K562 (cell line): ENCODE measurements around the gene RPL29. TPM values are rescaled to one million over a fixed set of nuclear protein-coding genes. Genes with fewer than 3 reads are reported as not detected.

Source experiments
- ATAC-seq: fragments of 200-7000 bp; cut with Tn5 transposase; 3 replicates; pipeline ENCODE4 v1.9.1; 2020; ENCODE audit warnings: moderate library complexity
- BruUV-seq: library from RNA; stranded (reverse); fragments of 400-500 nt; replicated peaks from 2 replicates; lab custom pipeline; 2021; lab: Mats Ljungman, UMichigan
- CTCF ChIA-PET: fragments of 300-600 bp; formaldehyde crosslinking; extraction: SDS; loops from one replicate; lab custom pipeline; 2021; ENCODE audit warnings: low intra/inter-chr PET ratio; lab: Yijun Ruan, JAX
- POLR2A ChIA-PET: fragments of 300-600, 350-650 bp; sonication (Branson Sonifier 250); formaldehyde crosslinking; extraction: SDS; loops from one replicate; lab custom pipeline; 2021; ENCODE audit warnings: antibody characterized with exemption, inconsistent platforms; lab: Yijun Ruan, JAX
- DNase-seq, 4 experiments: peaks; one replicate each; pipeline versions ENCODE4 v3.0.0 to v3.0.0-alpha.2; 2011 to 2018; ENCODE audit warnings: low spot score in 3 of 4, mixed read lengths in 3 of 4; ENCODE audit errors: extremely low read depth in 1 of 4
- FAIRE-seq: peaks from 2 replicates; lab custom pipeline; 2011; peaks lifted over from hg19 to GRCh38; lab: Jason Lieb, UNC
- H2AFZ ChIP-seq: 2 replicates; pipeline ENCODE4 v1.6.0; 2011; ENCODE audit warnings: low read depth, low read length, control low read depth, inconsistent platforms
- H3K27ac ChIP-seq: fragments of 200-600 bp; 3 replicates; pipeline ENCODE4 v1.8.0; 2011; ENCODE audit warnings: low read depth, mild to moderate bottlenecking, control low read depth, inconsistent platforms, low read length, moderate library complexity, mixed read lengths; ENCODE audit errors: extremely low read depth
- H3K27me3 ChIP-seq, 2 experiments: fragments of 300-600 bp in 1 of 2; 2 replicates in 1 of 2; 3 replicates in 1 of 2; pipeline versions ENCODE4 v1.6.0 to v1.8.0; 2011; ENCODE audit warnings: inconsistent platforms in 2 of 2, low read length in 2 of 2, mild to moderate bottlenecking in 1 of 2, mixed read lengths in 1 of 2, moderate library complexity in 1 of 2; ENCODE audit not compliant: control insufficient read depth in 2 of 2, insufficient read depth in 2 of 2
- H3K36me3 ChIP-seq: fragments of 300-600 bp; 3 replicates; pipeline ENCODE4 v1.8.0; 2011; ENCODE audit warnings: mild to moderate bottlenecking, low read length, inconsistent platforms; ENCODE audit not compliant: control insufficient read depth, insufficient read depth
- H3K4me1 ChIP-seq, 2 experiments: fragments of 200-600 bp in 1 of 2; replicated peaks in 1 of 2; 2 replicates in 1 of 2; 3 replicates in 1 of 2; pipeline versions ENCODE4 v1.5.1 to v1.8.0; 2011; ENCODE audit warnings: inconsistent platforms in 2 of 2, low read length in 2 of 2, mild to moderate bottlenecking in 1 of 2, mixed read lengths in 1 of 2, moderate library complexity in 1 of 2; ENCODE audit not compliant: control insufficient read depth in 2 of 2, insufficient read depth in 2 of 2
- H3K4me2 ChIP-seq: 2 replicates; pipeline ENCODE4 v1.6.1; 2011; ENCODE audit warnings: low read length, control low read depth, inconsistent platforms, mixed read lengths; ENCODE audit not compliant: insufficient read depth
- H3K4me3 ChIP-seq: fragments of 200-600 bp; sonication (generic), shearing (Covaris generic); 2 replicates; pipeline ENCODE4 v1.5.1; 2016; ENCODE audit warnings: control low read depth, inconsistent platforms
- H3K79me2 ChIP-seq: fragments of 200-600 bp; 3 replicates; pipeline ENCODE4 v1.8.0; 2011; ENCODE audit warnings: low read length, inconsistent platforms; ENCODE audit not compliant: control insufficient read depth, insufficient read depth
- H3K9ac ChIP-seq, 2 experiments: 2 replicates each; pipeline versions ENCODE4 v1.6.0 to v1.6.1; 2011; ENCODE audit warnings: low read depth in 2 of 2, low read length in 2 of 2, control low read depth in 1 of 2, inconsistent platforms in 1 of 2, mild to moderate bottlenecking in 1 of 2, mixed read lengths in 1 of 2; ENCODE audit not compliant: insufficient read depth in 1 of 2
- H3K9me1 ChIP-seq: one replicate; pipeline ENCODE4 v1.6.0; 2011; ENCODE audit warnings: inconsistent platforms, mild to moderate bottlenecking, low read length, moderate library complexity; ENCODE audit not compliant: control insufficient read depth, insufficient read depth
- H3K9me3 ChIP-seq: replicated peaks from 2 replicates; pipeline ENCODE4 v1.5.1; 2011; ENCODE audit warnings: low read depth, low read length, inconsistent platforms; ENCODE audit not compliant: control insufficient read depth, insufficient read depth
- H4K20me1 ChIP-seq: replicated peaks from 2 replicates; pipeline ENCODE4 v1.6.1; 2011; ENCODE audit warnings: low read length, inconsistent platforms, mixed read lengths; ENCODE audit not compliant: control insufficient read depth, insufficient read depth
- AFF1 ChIP-seq, 2 experiments: fragments of 450-650 bp; IDR thresholded peaks; 2 replicates each; pipeline ENCODE4 v1.6.1; 2018; ENCODE audit warnings: mild to moderate bottlenecking in 2 of 2, low read depth in 1 of 2; ENCODE audit not compliant: partially characterized antibody in 2 of 2
- ATF4 ChIP-seq: fragments of 450-650 bp; formaldehyde crosslinking; IDR thresholded peaks from 2 replicates; pipeline ENCODE4 v1.4.0; 2022; ENCODE audit warnings: mild to moderate bottlenecking, moderate library complexity
- BCLAF1 ChIP-seq, 2 experiments: fragments of 450-650 bp in 1 of 2; IDR thresholded peaks; 2 replicates each; pipeline ENCODE4 v1.6.1; 2011 to 2017; ENCODE audit warnings: low read depth in 2 of 2, antibody characterized with exemption in 1 of 2, borderline replicate concordance in 1 of 2, low read length in 1 of 2, mild to moderate bottlenecking in 1 of 2, mixed read lengths in 1 of 2; ENCODE audit not compliant: control insufficient read depth in 1 of 2
- CBX8 ChIP-seq: fragments of 200-600 bp; sonication (generic); IDR thresholded peaks from 2 replicates; pipeline ENCODE4 v1.6.1; 2012; ENCODE audit warnings: borderline replicate concordance, mixed run types, low read depth, mild to moderate bottlenecking, moderate library complexity, mixed read lengths, low read length, control low read depth, inconsistent platforms; ENCODE audit not compliant: poor library complexity, severe bottlenecking; ENCODE audit errors: extremely low read depth
- EWSR1 ChIP-seq: fragments of 450-650 bp; IDR thresholded peaks from 2 replicates; pipeline ENCODE4 v1.6.1; 2018; ENCODE audit warnings: borderline replicate concordance, mild to moderate bottlenecking, low read depth, moderate library complexity; ENCODE audit not compliant: partially characterized antibody
- FOXK1 ChIP-seq: sonication (generic); formaldehyde crosslinking; IDR thresholded peaks from 2 replicates; pipeline ENCODE4 v1.8.0; 2022; ENCODE audit warnings: missing genetic modification reagents, mild to moderate bottlenecking, borderline replicate concordance
- HDAC1 ChIP-seq, 2 experiments: fragments of 450-650 bp; IDR thresholded peaks; 2 replicates each; pipeline ENCODE4 v1.6.1; 2016 to 2017; ENCODE audit warnings: inconsistent platforms in 1 of 2, mild to moderate bottlenecking in 1 of 2, moderate library complexity in 1 of 2
- KDM4B ChIP-seq, 2 experiments: fragments of 450-650 bp in 1 of 2; sonication (generic) in 1 of 2; IDR thresholded peaks; 2 replicates each; pipeline ENCODE4 v1.6.1; 2016 to 2017; ENCODE audit warnings: borderline replicate concordance in 2 of 2, antibody characterized with exemption in 1 of 2, low read depth in 1 of 2, mild to moderate bottlenecking in 1 of 2
- NBN ChIP-seq: fragments of 450-650 bp; IDR thresholded peaks from 2 replicates; pipeline ENCODE4 v1.6.1; 2016; ENCODE audit warnings: low read depth, mild to moderate bottlenecking
- TCFL5 ChIP-seq: fragments of 250-450 bp; sonication (Bioruptor Pico); conservative IDR thresholded peaks from 2 replicates; pipeline ENCODE4 v1.6.1; 2021; ENCODE audit warnings: mild to moderate bottlenecking, moderate library complexity, matching md5 sums
- ZNF232 ChIP-seq: sonication (generic); formaldehyde crosslinking; IDR thresholded peaks from 2 replicates; pipeline ENCODE4 v1.8.0; 2022; ENCODE audit warnings: mild to moderate bottlenecking, missing genetic modification reagents
- WGBS: fragments of 100-300 bp; shearing (Covaris generic); methylation state at CpG from one replicate; pipeline ENCODE4 v1.1.6; 2016; ENCODE audit warnings: low coverage, mixed read lengths; ENCODE audit not compliant: insufficient coverage; ENCODE audit errors: missing lambda C conversion rate; 5-methylcytosine and 5-hydroxymethylcytosine counted together
- in situ Hi-C: fragments of 300-500 bp; cut with MboI; formaldehyde crosslinking; loops from 4 replicates; pipeline ENCODE4 v1.15.0; 2018; ENCODE audit warnings: inconsistent platforms, mixed read lengths
- intact Hi-C: fragments of 100-400 bp; cut with micrococcal nuclease; formaldehyde crosslinking; loops from 2 replicates; pipeline ENCODE4 v1.14.2; 2022
- polyA plus RNA-seq, 8 experiments: library from polyadenylated mRNA; depleted of rRNA in 4 of 8; stranded (reverse) in 5 of 8; unstranded in 3 of 8; fragments of >200 nt; fragmentation: Nextera tagmentation in 2 of 8; fragmentation: Illumina TruSeq in 1 of 8; extraction: Ambion mirVana in 2 of 8; extraction: Trizol in 1 of 8; gene quantifications; 2 replicates each; pipeline versions ENCODE4 v1.2.1 to v1.2.3, GENCODE V29; 2011 to 2014; ENCODE audit warnings: inconsistent platforms in 1 of 8, missing spikeins in 1 of 8
- total RNA-seq, 7 experiments: library from RNA; depleted of rRNA in 6 of 7; stranded (reverse); fragments of >200 nt in 6 of 7; fragmentation: Illumina TruSeq in 2 of 7; extraction: Trizol in 2 of 7; gene quantifications; 2 replicates each; pipeline versions ENCODE4 v1.2.1 to v1.2.3, GENCODE V29; 2011 to 2021; ENCODE audit warnings: low replicate concordance in 1 of 7

Gene RPL29
- total and polyA plus RNA-seq, 9 of the 15 experiments (the other 6 are each of a cell fraction or from before 2014, with no cell fraction given): 568 to 1,475 (median 1,104) TPM

GRCh38 chr3:51957520-51958205 is 38.0 kb downstream of the RPL29 start:
- peaks cover 0 to 14% of the 10 kb centered on the region in 2 experiments; a peak in 2 of 5 replicates for H3K4me1 ChIP-seq
- H3K9ac ChIP-seq: 0 out of 4 replicates have a peak overlapping the region, but pooled peaks of 1 of the 2 experiments have one; percentile 9
- no peaks in the 10 kb centered on the region for H3K79me2 ChIP-seq
- ATAC-seq (no peak), DNase-seq (no peak), FAIRE-seq (no peak)
- H3K36me3 ChIP-seq: no peaks in the 10 kb centered on the region
- intact Hi-C loops: no loop called here
- H2AFZ ChIP-seq: no peak overlapping the region
- H3K9me1 ChIP-seq: no peaks in the 10 kb centered on the region
- 66% methylated on average over 10 of the region's 15 CpGs for WGBS
- H3K4me3 ChIP-seq: no peak overlapping the region
- BruUV-seq: no TSS peak
- ChIA-PET CTCF (no interaction called here), POLR2A (interaction anchor here (0.5 to 0.9 kb wide), 3 partner anchors 16 to 176 kb away, joined by 3 to 4 read pairs (median 3); partner anchors contain the start of gene RRP9)
- in situ Hi-C loops: no loop called here
- H3K27me3 ChIP-seq: peaks cover 0 to 16% of the 10 kb centered on the region in 2 experiments; a peak in 2 of 5 replicates
- H4K20me1 ChIP-seq: 0 out of 2 replicates have a peak, but pooled peaks cover 6% of the 10 kb centered on the region
- H3K27ac ChIP-seq: no peak overlapping the region
- no peak overlapping the region for H3K4me2 ChIP-seq
- H3K9me3 ChIP-seq: no peaks in the 10 kb centered on the region
- TF ChIP-seq NBN: no peak
- TF ChIP-seq FOXK1 (CRISPR knock-in tag): no peak
- TF ChIP-seq ATF4: no peak
- TF ChIP-seq AFF1 (IDR thresholded peaks at IDR 0.05; ENCODE audit: low read depth in 1 of 2, partially characterized antibody in 2 of 2): no peak
- no peak for TF ChIP-seq TCFL5 (CRISPR knock-in tag)
- TF ChIP-seq KDM4B (IDR thresholded peaks at IDR 0.05; ENCODE audit: borderline replicate concordance in 2 of 2, low read depth in 1 of 2): no peak
- TF ChIP-seq HDAC1 (IDR thresholded peaks at IDR 0.05): no peak
- no peak for TF ChIP-seq BCLAF1 (IDR thresholded peaks at IDR 0.05; ENCODE audit: borderline replicate concordance in 1 of 2, control insufficient read depth in 1 of 2, low read depth in 2 of 2, low read length in 1 of 2)
- TF ChIP-seq EWSR1: no peak
- TF ChIP-seq CBX8: no peak
- TF ChIP-seq ZNF232 (CRISPR knock-in tag): no peak
